ENCODE data around the gene LRRK2. TPM values are rescaled to one million over a fixed set of nuclear protein-coding genes. Genes with fewer than 3 reads are reported as not detected.

LRRK2 gene
- total and polyA plus RNA-seq, 7 experiments from 2014 or later, result 0.16 to 32.2 (median 2.1) TPM; not detected in 3

Other genes starting within 250 kb of the LRRK2 start
- 1 to 10 TPM; 3.1 to 5.8 (median 4.6) TPM for gene SLC2A13, start 118.9 kb upstream of the LRRK2 start, total RNA-seq
- 1 to 10 TPM; 1.2 to 1.4 TPM for gene SLC2A13, start 118.9 kb upstream of the LRRK2 start, polyA plus RNA-seq